HG03097 (cell line): Measurements from ENCODE around the gene RAD23A.

Source experiments
- ATAC-seq: cut with Tn5 transposase; IDR thresholded peaks from one replicate; pipeline ENCODE4 v1.9.1; 2021; ENCODE audit not compliant: unreplicated experiment, low FRiP score

Gene RAD23A

DNA sequence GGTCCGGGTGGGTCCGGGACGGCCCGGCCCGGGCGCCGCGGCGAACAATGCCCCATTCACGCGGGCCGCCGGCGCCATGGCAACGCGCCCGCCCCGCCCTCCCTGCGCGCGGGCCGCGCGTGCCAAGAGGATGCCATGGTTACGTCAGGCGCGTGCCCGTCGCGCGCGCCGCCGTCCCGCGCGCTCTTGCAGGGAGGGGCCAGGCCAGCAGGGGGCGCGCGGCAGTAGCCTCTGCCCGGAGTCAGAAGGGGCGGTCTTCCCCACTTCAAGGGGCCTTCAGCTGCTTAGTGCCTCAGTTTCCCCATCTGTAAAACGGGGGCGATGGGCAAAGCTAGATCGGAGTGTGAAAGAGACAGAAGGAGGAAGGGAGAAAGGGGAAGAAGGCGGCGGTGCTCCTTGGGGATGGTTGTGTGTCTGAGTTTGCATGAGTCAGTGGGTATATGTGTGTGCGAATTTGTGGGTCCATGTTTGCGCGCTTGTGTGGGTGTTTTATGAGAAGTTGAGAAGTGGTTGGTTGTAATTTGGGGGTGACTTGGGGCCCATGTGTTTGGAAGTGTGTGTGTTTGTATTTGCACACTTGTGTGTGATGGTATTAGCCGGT lies 38.0 kb downstream of the RAD23A start:
- no peak for ATAC-seq

DNA sequence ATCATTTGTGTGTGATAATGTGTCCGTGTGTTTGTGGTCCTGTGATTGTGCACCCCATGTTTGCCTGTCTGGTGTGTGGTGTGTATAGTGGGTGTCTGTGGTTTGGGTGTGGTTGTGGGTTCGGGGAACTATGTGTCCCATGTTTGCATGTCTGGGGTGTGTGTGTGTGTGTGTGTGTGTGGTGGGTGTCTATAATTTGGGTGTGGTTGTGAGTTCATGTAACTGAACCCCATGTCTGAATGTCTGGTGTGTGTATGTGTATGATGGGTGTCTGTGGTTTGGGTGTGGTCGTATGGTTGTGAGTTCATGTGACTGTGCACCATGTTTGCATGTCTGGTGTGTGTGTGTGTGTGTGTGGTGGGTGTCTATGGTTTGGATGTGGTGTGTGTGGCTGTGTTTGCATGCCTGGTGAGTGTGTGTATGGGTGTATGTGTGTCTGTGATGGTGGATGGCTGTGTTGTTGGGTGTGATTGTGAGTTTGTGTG lies 38.5 kb downstream of the RAD23A start:
- ATAC-seq, result no peak

DNA sequence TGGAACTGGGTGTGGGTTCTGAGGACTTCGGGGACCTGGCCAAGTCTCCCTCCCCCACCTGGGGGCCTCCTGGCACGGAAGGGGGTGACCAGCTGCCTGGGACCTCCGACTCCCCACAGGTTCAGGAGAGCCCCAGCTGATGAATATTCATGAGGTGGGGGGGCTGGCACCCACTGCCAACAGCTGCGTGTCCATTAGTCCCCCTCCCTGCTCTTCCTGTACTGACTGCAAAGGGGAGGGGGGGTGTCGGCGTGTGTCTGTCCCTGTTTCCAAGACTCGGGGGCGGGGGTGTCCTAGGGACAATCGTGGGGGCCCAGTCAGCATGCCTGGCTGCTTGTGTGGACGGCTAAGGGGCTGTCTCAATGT lies 39.0 kb downstream of the RAD23A start:
- ATAC-seq, result no peak

GRCh38 chr19:12985049-12985776 lies 39.6 kb downstream of the RAD23A start:
- ATAC-seq, result no peak

GRCh38 chr19:12986726-12987125 lies 41.1 kb downstream of the RAD23A start:
- no peak for ATAC-seq

DNA sequence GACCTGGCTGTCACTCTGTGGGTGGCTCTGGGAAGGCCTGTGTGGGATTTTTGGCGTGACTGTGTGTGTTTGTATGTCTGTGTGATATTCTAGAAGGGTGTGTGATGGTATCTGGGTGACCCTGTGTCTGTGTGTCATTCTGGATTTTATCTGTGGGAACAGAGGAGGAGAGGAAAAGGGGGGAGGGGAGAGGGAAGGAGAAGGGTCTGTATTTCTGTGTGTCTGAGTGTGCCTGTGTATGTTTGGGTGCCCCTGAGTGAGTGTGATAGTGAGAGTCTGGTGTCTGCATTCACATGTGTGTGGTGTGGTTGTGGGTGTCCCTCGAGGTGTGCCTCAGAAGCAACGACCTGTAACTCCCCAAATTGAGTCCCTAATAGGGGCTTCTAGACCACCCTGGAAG lies 41.5 kb downstream of the RAD23A start:
- no peak for ATAC-seq

GRCh38 chr19:12987781-12988180 lies 42.1 kb downstream of the RAD23A start:
- ATAC-seq, result no peak

DNA sequence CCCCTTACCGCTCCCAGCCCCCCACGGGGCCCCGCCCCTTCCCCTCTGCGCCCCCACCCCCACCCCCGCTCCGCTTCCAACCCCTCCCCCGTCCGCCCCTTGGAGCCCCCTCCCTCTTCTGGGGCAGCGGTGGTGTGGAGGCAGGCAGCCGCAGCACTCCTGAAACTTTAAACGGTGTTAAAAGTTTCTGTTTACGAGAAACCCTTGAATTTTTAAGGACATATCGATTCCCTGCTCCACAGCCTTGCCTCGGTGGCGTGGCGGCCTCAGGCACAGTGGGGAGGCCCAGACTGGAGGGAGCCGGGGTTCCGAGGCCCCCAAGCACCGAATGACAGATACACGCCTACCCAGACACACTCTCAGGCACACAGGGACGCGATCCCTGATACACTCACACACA lies 44.8 kb downstream of the RAD23A start:
- no peak for ATAC-seq

- no peak for ATAC-seq
Measured at GRCh38 chr19:12990853-12991252, 45.2 kb downstream of the RAD23A start.

DNA sequence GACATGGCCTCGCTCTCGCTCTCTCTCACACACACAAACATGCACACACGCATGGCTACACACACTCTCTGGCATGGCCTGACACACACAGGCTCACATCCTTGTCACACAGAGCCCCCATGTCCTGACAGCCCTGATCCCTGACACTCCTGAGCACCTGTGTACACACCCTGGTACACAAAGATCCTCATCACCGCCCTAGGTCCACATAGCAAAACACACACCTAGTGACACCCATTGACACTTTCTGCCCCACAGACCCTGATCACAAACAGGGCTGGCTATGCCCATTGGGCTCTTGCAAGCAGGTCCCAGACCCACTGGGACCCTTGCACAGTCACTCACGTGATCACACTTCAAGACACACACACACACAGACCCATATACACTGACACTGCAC lies 45.6 kb downstream of the RAD23A start:
- no peak for ATAC-seq

- no peak for ATAC-seq
Measured at GRCh38 chr19:12992729-12993128, 47.1 kb downstream of the RAD23A start.

GRCh38 chr19:12993562-12993961 lies 47.9 kb downstream of the RAD23A start:
- no peak for ATAC-seq

GRCh38 chr19:12994701-12995595 lies 49.3 kb downstream of the RAD23A start, which contains the start of gene NFIX:
Gene NFIX (plus strand): TSS chr19:12995475. CDS start chr19:12995838, 363 bp downstream.
- ATAC-seq, result no peak

DNA sequence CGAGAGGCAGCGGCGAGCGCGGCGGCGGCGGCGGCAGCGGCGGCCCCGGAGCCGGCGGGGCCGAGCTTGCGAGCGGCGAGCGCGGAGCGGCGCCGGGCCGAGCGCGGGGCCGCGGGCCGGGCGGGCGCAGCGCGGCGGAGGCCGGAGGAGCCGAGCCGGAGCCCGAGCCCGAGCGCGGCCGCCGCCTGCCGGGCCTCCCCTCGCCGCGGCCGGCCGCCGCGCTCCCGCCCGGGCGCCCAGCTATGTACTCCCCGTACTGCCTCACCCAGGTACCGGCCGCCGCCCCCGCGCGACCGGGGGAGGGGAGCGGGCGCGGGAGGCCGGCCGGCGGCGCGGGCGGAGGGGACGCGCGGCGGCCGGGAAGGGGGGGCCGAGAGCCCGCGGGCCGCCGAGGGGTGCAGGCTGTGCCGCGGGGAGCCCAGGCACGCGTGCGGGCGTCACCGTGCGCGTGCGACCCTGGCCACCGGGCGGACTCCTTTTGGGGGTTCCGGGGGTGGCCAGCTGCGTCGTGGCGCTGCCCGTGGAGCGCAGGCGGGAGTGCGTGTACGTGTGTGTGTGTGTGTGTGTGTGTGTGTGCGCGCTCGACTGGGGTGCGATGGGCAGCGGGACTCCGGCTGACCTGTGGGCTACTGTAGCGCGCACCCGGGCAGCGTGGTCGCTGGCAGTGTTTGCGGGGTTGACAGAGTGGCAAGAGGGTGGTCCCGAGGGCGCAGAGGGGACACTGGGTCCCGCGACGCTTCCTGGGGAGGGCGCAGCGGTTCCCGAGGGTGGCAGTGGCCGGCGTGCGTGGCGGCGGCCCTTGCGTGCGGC lies 50.1 kb downstream of the RAD23A start:
- ATAC-seq, result no peak

- no peak for ATAC-seq
Measured at GRCh38 chr19:12996406-12997094, 50.9 kb downstream of the RAD23A start.

- no peak for ATAC-seq
Measured at GRCh38 chr19:12997179-12997966, 51.7 kb downstream of the RAD23A start.

GRCh38 chr19:12997967-12998940 lies 52.6 kb downstream of the RAD23A start:
- no peak for ATAC-seq

DNA sequence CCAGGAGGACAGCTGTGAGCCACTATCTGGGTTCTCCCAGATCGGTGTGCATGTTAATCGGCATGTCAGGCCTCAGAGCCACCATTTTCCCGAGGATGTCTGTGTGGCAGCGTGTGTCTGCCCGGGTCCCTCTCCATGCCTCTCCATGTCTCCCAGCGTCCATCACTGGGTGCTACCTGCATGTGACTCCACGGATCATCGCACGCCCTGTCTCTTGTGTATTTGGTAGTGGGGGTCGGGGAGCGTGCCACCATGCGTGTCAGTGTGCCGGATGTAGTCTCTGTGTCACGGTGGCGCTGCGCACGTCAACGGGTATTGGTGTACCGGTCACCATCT lies 55.5 kb downstream of the RAD23A start:
- ATAC-seq, result no peak
